AG08395 (cell line): ENCODE measurements around the gene DGLUCY.
"Not testable (repeated sequence)": the region's sequence is repeated elsewhere in the genome, so short reads cannot be mapped to it uniquely, and the experiment has no call there.

Source experiments
- DNase-seq: peaks from one replicate; pipeline ENCODE4 v3.0.0; 2012; ENCODE audit warnings: mixed read lengths, low spot score

DGLUCY gene

GRCh38 chr14:91138511-91139359, 24.9 kb downstream of the DGLUCY start:
- peak; percentile 9 for DNase-seq

GRCh38 chr14:91139776-91140175, 25.9 kb downstream of the DGLUCY start:
- no peak for DNase-seq

- DNase-seq = peak; percentile 10
Measured at GRCh38 chr14:91140672-91141071, 26.8 kb downstream of the DGLUCY start.

- no peak for DNase-seq
Measured at GRCh38 chr14:91142214-91142668, 28.4 kb downstream of the DGLUCY start.

- DNase-seq = no peak
Measured at GRCh38 chr14:91143862-91144261, 30.0 kb downstream of the DGLUCY start.

GRCh38 chr14:91144425-91145145, 30.7 kb downstream of the DGLUCY start:
- peak; percentile 72 for DNase-seq

GRCh38 chr14:91145391-91146160, 31.7 kb downstream of the DGLUCY start:
- DNase-seq = no peak

- no peak for DNase-seq
Measured at GRCh38 chr14:91146661-91147060, 32.8 kb downstream of the DGLUCY start.

- DNase-seq = peak; percentile 92
Measured at GRCh38 chr14:91149462-91149861, 35.6 kb downstream of the DGLUCY start.

- DNase-seq = no peak
Measured at GRCh38 chr14:91152499-91152898, 38.6 kb downstream of the DGLUCY start.

GRCh38 chr14:91153360-91153759, 39.5 kb downstream of the DGLUCY start:
- DNase-seq = no peak

GRCh38 chr14:91154851-91155625, 41.2 kb downstream of the DGLUCY start:
- peak; percentile 30 for DNase-seq

- DNase-seq = no peak
Measured at GRCh38 chr14:91155626-91156089, 41.8 kb downstream of the DGLUCY start.

- DNase-seq = not testable (repeated sequence)
Measured at GRCh38 chr14:91156142-91156666, 42.3 kb downstream of the DGLUCY start.

- DNase-seq = not testable (repeated sequence)
Measured at GRCh38 chr14:91156877-91157276, 43.0 kb downstream of the DGLUCY start.

GRCh38 chr14:91158091-91158790, 44.4 kb downstream of the DGLUCY start:
- no peak for DNase-seq

- DNase-seq = no peak
Measured at GRCh38 chr14:91159182-91159581, 45.3 kb downstream of the DGLUCY start.

GRCh38 chr14:91159906-91160305, 46.0 kb downstream of the DGLUCY start:
- no peak for DNase-seq

GRCh38 chr14:91163316-91163715, 49.4 kb downstream of the DGLUCY start:
- no peak for DNase-seq

GRCh38 chr14:91164676-91165075, 50.8 kb downstream of the DGLUCY start:
- DNase-seq = no peak

GRCh38 chr14:91167380-91167770, 53.5 kb downstream of the DGLUCY start:
- no peak for DNase-seq
